Calu3 (cell line): ENCODE data around the gene SVEP1. TPM values are rescaled to one million over a fixed set of nuclear protein-coding genes. Genes with fewer than 3 reads are reported as not detected.
A peak's percentile ranks its signal among the peaks of the same experiment; 100 is the strongest.

ENCODE experiments used
- BruUV-seq: library from RNA; stranded (reverse); fragments of 400-500 nt; replicated peaks from 2 replicates; lab custom pipeline; 2021; lab: Mats Ljungman, UMichigan
- CTCF ChIA-PET: fragments of 300-600 bp; sonication (Branson Sonifier 250); formaldehyde crosslinking; loops from one replicate; lab custom pipeline; 2022; ENCODE audit warnings: antibody characterized with exemption; lab: Charles Lee
- DNase-seq: peaks from one replicate; pipeline ENCODE4 v3.0.0; 2022
- H3K27ac Mint-ChIP-seq: one replicate; pipeline ENCODE4 v1.8.0; 2022; ENCODE audit warnings: mixed read lengths; ENCODE audit not compliant: unreplicated experiment
- H3K27me3 Mint-ChIP-seq: one replicate; pipeline ENCODE4 v1.8.0; 2022; ENCODE audit warnings: mixed read lengths; ENCODE audit not compliant: unreplicated experiment
- H3K36me3 Mint-ChIP-seq: one replicate; pipeline ENCODE4 v1.8.0; 2022; ENCODE audit warnings: mild to moderate bottlenecking, moderate library complexity, mixed read lengths; ENCODE audit not compliant: insufficient read depth, unreplicated experiment
- H3K4me1 Mint-ChIP-seq: one replicate; pipeline ENCODE4 v1.8.0; 2022; ENCODE audit warnings: mild to moderate bottlenecking, low read depth, mixed read lengths; ENCODE audit not compliant: unreplicated experiment
- H3K4me3 Mint-ChIP-seq: one replicate; pipeline ENCODE4 v1.8.0; 2022; ENCODE audit warnings: mild to moderate bottlenecking, low read depth, moderate library complexity, mixed read lengths; ENCODE audit not compliant: unreplicated experiment
- H3K9me3 Mint-ChIP-seq: one replicate; pipeline ENCODE4 v1.8.0; 2022; ENCODE audit warnings: low read depth, mixed read lengths; ENCODE audit not compliant: unreplicated experiment
- CTCF ChIP-seq: fragments of 200-600 bp; IDR thresholded peaks from one replicate; pipeline ENCODE4 v1.8.0; 2022; ENCODE audit warnings: antibody characterized with exemption; ENCODE audit not compliant: unreplicated experiment
- intact Hi-C: fragments of 100-400 bp; cut with micrococcal nuclease; formaldehyde crosslinking; loops from one replicate; pipeline ENCODE4 v1.10.0; 2022; ENCODE audit not compliant: unreplicated experiment
- total RNA-seq: library from RNA; stranded (reverse); gene quantifications from 2 replicates; pipeline ENCODE4 v1.2.3, GENCODE V29; 2022

SVEP1 gene
- total RNA-seq, 1 experiment from 2014 or later: 0.35 TPM

GRCh38 chr9:110346325-110346724, 233.2 kb downstream of the SVEP1 start:
- no peak overlapping the region for H3K27ac Mint-ChIP-seq
- intact Hi-C loops: loop anchor here (10.0 kb wide), 1 partner anchor 162 kb away; no protein-coding TSS in a partner anchor
- BruUV-seq: no TSS peak
- H3K4me3 Mint-ChIP-seq: no peak overlapping the region
- CTCF ChIA-PET: no interaction called here
- peaks cover 5% of the 10 kb centered on the region for H3K36me3 Mint-ChIP-seq
- no peaks in the 10 kb centered on the region for H3K4me1 Mint-ChIP-seq
- no peak for DNase-seq
- H3K27me3 Mint-ChIP-seq: no peaks in the 10 kb centered on the region
- no peaks in the 10 kb centered on the region for H3K9me3 Mint-ChIP-seq
- no peak for TF ChIP-seq CTCF

- DNase-seq: no peak
- Mint-ChIP-seq H3K4me3 (no peak overlapping the region), H3K36me3 (peaks cover 4% of the 10 kb centered on the region), H3K9me3 (no peaks in the 10 kb centered on the region), H3K27ac (no peak overlapping the region), H3K4me1 (no peaks in the 10 kb centered on the region), H3K27me3 (no peaks in the 10 kb centered on the region)
- no peak for TF ChIP-seq CTCF
- CTCF ChIA-PET: no interaction called here
- no TSS peak for BruUV-seq
- intact Hi-C loops: loop anchor here (10.0 kb wide), 1 partner anchor 160 kb away; no protein-coding TSS in a partner anchor
These were observed 234.7 kb downstream of the SVEP1 start for GRCh38 chr9:110344821-110345220.

- Mint-ChIP-seq H3K4me1 (no peaks in the 10 kb centered on the region), H3K4me3 (no peak overlapping the region), H3K27ac (no peak overlapping the region), H3K9me3 (no peaks in the 10 kb centered on the region), H3K36me3 (no peaks in the 10 kb centered on the region), H3K27me3 (no peaks in the 10 kb centered on the region)
- no peak for DNase-seq
- no peak for TF ChIP-seq CTCF
- CTCF ChIA-PET: no interaction called here
- intact Hi-C loops: loop anchor here (10.0 kb wide), 1 partner anchor 159 kb away; no protein-coding TSS in a partner anchor
- no TSS peak for BruUV-seq
These were observed 236.0 kb downstream of the SVEP1 start for GRCh38 chr9:110343551-110343950.

- Mint-ChIP-seq H3K9me3 (no peaks in the 10 kb centered on the region), H3K36me3 (no peaks in the 10 kb centered on the region), H3K4me1 (no peaks in the 10 kb centered on the region), H3K27ac (no peak overlapping the region), H3K4me3 (no peak overlapping the region), H3K27me3 (no peaks in the 10 kb centered on the region)
- CTCF ChIA-PET: no interaction called here
- peak; percentile 2 for DNase-seq
- intact Hi-C loops: loop anchor here (10.0 kb wide), 1 partner anchor 156 kb away; no protein-coding TSS in a partner anchor
- TF ChIP-seq CTCF: no peak
- no TSS peak for BruUV-seq
These were observed 239.2 kb downstream of the SVEP1 start for GRCh38 chr9:110340306-110340705.
